ENCODE data around the gene AOPEP. TPM values are rescaled to one million over a fixed set of nuclear protein-coding genes. Genes with fewer than 3 reads are reported as not detected.
"Not testable (repeated sequence)": the region's sequence is repeated elsewhere in the genome, so short reads cannot be mapped to it uniquely, and the experiment has no call there.

Gene AOPEP
- total RNA-seq, 2 experiments from 2014 or later = 8.9 to 9.5 TPM

GRCh38 chr9:94840738-94841137 lies 114.2 kb downstream of the AOPEP start:
- ChIA-PET POLR2A (no interaction called here), CTCF (no interaction called here)
- ATAC-seq = no peak
- peaks cover 19% of the 10 kb centered on the region for H3K4me1 Mint-ChIP-seq
- H3K4me3 Mint-ChIP-seq = no peak overlapping the region
- H3K9me3 Mint-ChIP-seq (ENCODE audit: low read depth) = peaks cover 15% of the 10 kb centered on the region
- no peak overlapping the region for H3K27ac Mint-ChIP-seq
- intact Hi-C loops (cut with DNase I, micrococcal nuclease) = no loop called here
- DNase-seq = no peak
- H3K36me3 Mint-ChIP-seq (ENCODE audit: low read depth) = peaks cover 17% of the 10 kb centered on the region
- no peaks in the 10 kb centered on the region for H3K27me3 Mint-ChIP-seq

GRCh38 chr9:94843134-94843533 lies 116.6 kb downstream of the AOPEP start:
- intact Hi-C loops (cut with DNase I, micrococcal nuclease) = no loop called here
- H3K36me3 Mint-ChIP-seq (ENCODE audit: low read depth) = peaks cover 11% of the 10 kb centered on the region

GRCh38 chr9:94846739-94847138 lies 120.2 kb downstream of the AOPEP start:
- Mint-ChIP-seq H3K4me3 (no peak overlapping the region), H3K27me3 (no peaks in the 10 kb centered on the region), H3K4me1 (peaks cover 14% of the 10 kb centered on the region), H3K36me3 (ENCODE audit: low read depth) (no peaks in the 10 kb centered on the region), H3K9me3 (ENCODE audit: low read depth) (no peaks in the 10 kb centered on the region), H3K27ac (no peak overlapping the region)
- ChIA-PET POLR2A (no interaction called here), CTCF (no interaction called here)
- ATAC-seq (no peak), DNase-seq (no peak)
- intact Hi-C loops (cut with DNase I, micrococcal nuclease) = no loop called here

More at GRCh38 chr9:94843134-94843533, 116.6 kb downstream of the AOPEP start:
- no peak for ATAC-seq
- Mint-ChIP-seq H3K27me3 (no peaks in the 10 kb centered on the region), H3K9me3 (ENCODE audit: low read depth) (peaks cover 9% of the 10 kb centered on the region), H3K4me3 (no peak overlapping the region), H3K4me1 (peaks cover 26% of the 10 kb centered on the region), H3K27ac (no peak overlapping the region)
- ChIA-PET POLR2A (no interaction called here), CTCF (no interaction called here)
- DNase-seq = no peak

- Mint-ChIP-seq H3K9me3 (ENCODE audit: low read depth) (no peaks in the 10 kb centered on the region), H3K4me1 (peaks cover 15% of the 10 kb centered on the region), H3K27ac (no peak overlapping the region), H3K36me3 (ENCODE audit: low read depth) (no peaks in the 10 kb centered on the region), H3K4me3 (no peak overlapping the region), H3K27me3 (no peaks in the 10 kb centered on the region)
- CTCF ChIA-PET = no interaction called here
- POLR2A ChIA-PET = no interaction called here
- DNase-seq = no peak
- peak; percentile 39 for ATAC-seq
- intact Hi-C loops (cut with DNase I, micrococcal nuclease) = no loop called here
Observed at GRCh38 chr9:94847486-94847885, 121.0 kb downstream of the AOPEP start.

GRCh38 chr9:94848791-94849190 lies 122.3 kb downstream of the AOPEP start:
- H3K27ac Mint-ChIP-seq; DNase-seq; H3K9me3 Mint-ChIP-seq (ENCODE audit: low read depth); CTCF ChIA-PET; H3K36me3 Mint-ChIP-seq (ENCODE audit: low read depth); ATAC-seq; H3K4me3 Mint-ChIP-seq; POLR2A ChIA-PET; intact Hi-C loops (cut with DNase I, micrococcal nuclease); H3K27me3 Mint-ChIP-seq: not testable (repeated sequence)
- peaks cover 10% of the 10 kb centered on the region for H3K4me1 Mint-ChIP-seq

GRCh38 chr9:94850540-94851434 lies 124.3 kb downstream of the AOPEP start:
- H3K27me3 Mint-ChIP-seq = no peaks in the 10 kb centered on the region

GRCh38 chr9:94851467-94851866 lies 125.0 kb downstream of the AOPEP start:
- intact Hi-C loops (cut with DNase I, micrococcal nuclease) = no loop called here
- POLR2A ChIA-PET = no interaction called here
- H3K4me3 Mint-ChIP-seq = no peak overlapping the region
- no peaks in the 10 kb centered on the region for H3K36me3 Mint-ChIP-seq (ENCODE audit: low read depth)
- no peak for DNase-seq
- CTCF ChIA-PET = no interaction called here
- H3K27me3 Mint-ChIP-seq = no peaks in the 10 kb centered on the region
- no peaks in the 10 kb centered on the region for H3K9me3 Mint-ChIP-seq (ENCODE audit: low read depth)
- no peak overlapping the region for H3K27ac Mint-ChIP-seq
- no peak for ATAC-seq
- H3K4me1 Mint-ChIP-seq = peaks cover 10% of the 10 kb centered on the region

More at GRCh38 chr9:94850540-94851434, 124.3 kb downstream of the AOPEP start:
- CTCF ChIA-PET = no interaction called here
- Mint-ChIP-seq H3K36me3 (ENCODE audit: low read depth) (no peaks in the 10 kb centered on the region), H3K4me3 (no peak overlapping the region), H3K4me1 (peaks cover 10% of the 10 kb centered on the region), H3K27ac (no peak overlapping the region), H3K9me3 (ENCODE audit: low read depth) (no peaks in the 10 kb centered on the region)
- intact Hi-C loops (cut with DNase I, micrococcal nuclease) = no loop called here
- POLR2A ChIA-PET = no interaction called here
- ATAC-seq (no peak), DNase-seq (no peak)

- Mint-ChIP-seq H3K9me3 (ENCODE audit: low read depth) (no peaks in the 10 kb centered on the region), H3K27ac (no peak overlapping the region), H3K4me1 (peaks cover 9% of the 10 kb centered on the region), H3K36me3 (ENCODE audit: low read depth) (no peaks in the 10 kb centered on the region), H3K4me3 (no peak overlapping the region), H3K27me3 (no peaks in the 10 kb centered on the region)
- ChIA-PET CTCF (no interaction called here), POLR2A (no interaction called here)
- ATAC-seq (no peak), DNase-seq (no peak)
- intact Hi-C loops (cut with DNase I, micrococcal nuclease) = no loop called here
Observed at GRCh38 chr9:94851892-94852291, 125.4 kb downstream of the AOPEP start.

- CTCF ChIA-PET = no interaction called here
- no peak overlapping the region for H3K4me3 Mint-ChIP-seq
Observed at GRCh38 chr9:94852373-94852772, 125.9 kb downstream of the AOPEP start.

GRCh38 chr9:94853887-94854286 lies 127.4 kb downstream of the AOPEP start:
- intact Hi-C loops (cut with DNase I, micrococcal nuclease) = no loop called here
- Mint-ChIP-seq H3K9me3 (ENCODE audit: low read depth) (peaks cover 1% of the 10 kb centered on the region), H3K4me1 (peaks cover 3% of the 10 kb centered on the region), H3K27me3 (no peaks in the 10 kb centered on the region), H3K36me3 (ENCODE audit: low read depth) (peaks cover 5% of the 10 kb centered on the region), H3K27ac (no peak overlapping the region), H3K4me3 (no peak overlapping the region)
- CTCF ChIA-PET = no interaction called here
- POLR2A ChIA-PET = no interaction called here
- ATAC-seq (no peak), DNase-seq (no peak)

More at GRCh38 chr9:94852373-94852772, 125.9 kb downstream of the AOPEP start:
- Mint-ChIP-seq H3K36me3 (ENCODE audit: low read depth) (no peaks in the 10 kb centered on the region), H3K4me1 (peaks cover 4% of the 10 kb centered on the region), H3K27ac (no peak overlapping the region), H3K9me3 (ENCODE audit: low read depth) (no peaks in the 10 kb centered on the region), H3K27me3 (no peaks in the 10 kb centered on the region)
- POLR2A ChIA-PET = no interaction called here
- no peak for DNase-seq
- intact Hi-C loops (cut with DNase I, micrococcal nuclease) = no loop called here
- ATAC-seq = no peak

GRCh38 chr9:94855903-94856302 lies 129.4 kb downstream of the AOPEP start:
- ATAC-seq = no peak
- Mint-ChIP-seq H3K4me3 (no peak overlapping the region), H3K27ac (no peak overlapping the region), H3K4me1 (peaks cover 17% of the 10 kb centered on the region), H3K36me3 (ENCODE audit: low read depth) (peaks cover 5% of the 10 kb centered on the region), H3K9me3 (ENCODE audit: low read depth) (peaks cover 1% of the 10 kb centered on the region), H3K27me3 (no peaks in the 10 kb centered on the region)
- DNase-seq = no peak
- POLR2A ChIA-PET = no interaction called here
- intact Hi-C loops (cut with DNase I, micrococcal nuclease) = no loop called here
- CTCF ChIA-PET = no interaction called here

- H3K27me3 Mint-ChIP-seq = peaks cover 3% of the 10 kb centered on the region
- H3K27ac Mint-ChIP-seq = no peak overlapping the region
- no peak overlapping the region for H3K4me3 Mint-ChIP-seq
- intact Hi-C loops (cut with DNase I, micrococcal nuclease) = no loop called here
- H3K9me3 Mint-ChIP-seq (ENCODE audit: low read depth) = peaks cover 1% of the 10 kb centered on the region
- CTCF ChIA-PET = no interaction called here
- DNase-seq (no peak), ATAC-seq (no peak)
- peaks cover 7% of the 10 kb centered on the region for H3K36me3 Mint-ChIP-seq (ENCODE audit: low read depth)
- POLR2A ChIA-PET = no interaction called here
- H3K4me1 Mint-ChIP-seq = peaks cover 32% of the 10 kb centered on the region
Observed at GRCh38 chr9:94857791-94858190, 131.3 kb downstream of the AOPEP start.

Data from activated CD4-positive, alpha-beta T cell treated with anti-CD3 and anti-CD28 coated beads for 36 hours (primary cell).